ENCODE data around the gene NOTCH1.

NOTCH1 gene

GRCh38 chr9:136517012-136517743, 28.7 kb downstream of the NOTCH1 start:
- DNase-seq (ENCODE audit: low spot score) = no peak

GRCh38 chr9:136516191-136516654, 29.6 kb downstream of the NOTCH1 start:
- DNase-seq (ENCODE audit: low spot score) = peak; percentile 85

GRCh38 chr9:136515276-136515675, 30.6 kb downstream of the NOTCH1 start:
- no peak for DNase-seq (ENCODE audit: low spot score)

- peak; percentile 70 for DNase-seq (ENCODE audit: low spot score)
These were observed 31.7 kb downstream of the NOTCH1 start for GRCh38 chr9:136514022-136514714.

- DNase-seq (ENCODE audit: low spot score) = no peak
These were observed 32.7 kb downstream of the NOTCH1 start for GRCh38 chr9:136513191-136513590.

GRCh38 chr9:136512651-136513071, 33.2 kb downstream of the NOTCH1 start:
- DNase-seq (ENCODE audit: low spot score) = no peak

- peak; percentile 92 for DNase-seq (ENCODE audit: low spot score)
These were observed 33.9 kb downstream of the NOTCH1 start for GRCh38 chr9:136511670-136512592.

- no peak for DNase-seq (ENCODE audit: low spot score)
These were observed 34.6 kb downstream of the NOTCH1 start for GRCh38 chr9:136511144-136511669.

- DNase-seq (ENCODE audit: low spot score) = no peak
These were observed 35.3 kb downstream of the NOTCH1 start for GRCh38 chr9:136510561-136510960.

- DNase-seq (ENCODE audit: low spot score) = no peak
These were observed 36.3 kb downstream of the NOTCH1 start for GRCh38 chr9:136509549-136509948.

- DNase-seq (ENCODE audit: low spot score) = no peak
These were observed 36.9 kb downstream of the NOTCH1 start for GRCh38 chr9:136508729-136509500.

GRCh38 chr9:136507992-136508375, 37.9 kb downstream of the NOTCH1 start:
- DNase-seq (ENCODE audit: low spot score) = no peak

GRCh38 chr9:136507221-136507991, 38.4 kb downstream of the NOTCH1 start:
- no peak for DNase-seq (ENCODE audit: low spot score)

- DNase-seq (ENCODE audit: low spot score) = no peak
These were observed 39.4 kb downstream of the NOTCH1 start for GRCh38 chr9:136506425-136506824.

GRCh38 chr9:136505406-136506403, 40.1 kb downstream of the NOTCH1 start:
- no peak for DNase-seq (ENCODE audit: low spot score)

GRCh38 chr9:136504512-136505348, 41.1 kb downstream of the NOTCH1 start:
- DNase-seq (ENCODE audit: low spot score) = no peak

GRCh38 chr9:136502940-136503550, 42.8 kb downstream of the NOTCH1 start:
- no peak for DNase-seq (ENCODE audit: low spot score)

- no peak for DNase-seq (ENCODE audit: low spot score)
These were observed 43.7 kb downstream of the NOTCH1 start for GRCh38 chr9:136502196-136502595.
